Body of pancreas (tissue), 4 donors: ENCODE results near the gene TMED4. TPM values are rescaled to one million over a fixed set of nuclear protein-coding genes. Genes with fewer than 3 reads are reported as not detected.
"Not testable (repeated sequence)": the region's sequence is repeated elsewhere in the genome, so short reads cannot be mapped to it uniquely, and the experiment has no call there.

Source experiments
- ATAC-seq: fragments of 150-250 bp; one replicate; pipeline ENCODE4 v1.9.1; 2016
- DNase-seq, 4 donors: peaks; one replicate each; pipeline ENCODE4 v3.0.0-alpha.2; 2019
- H3K27ac ChIP-seq, 4 donors: fragments of 200-600 bp; sonication (generic); 1 replicate in 3 of 4; 2 replicates in 1 of 4; pipeline versions ENCODE4 v1.5.1 to v1.6.1; 2016 to 2019; ENCODE audit warnings: mild to moderate bottlenecking in 1 of 4, mixed read lengths in 1 of 4, moderate library complexity in 1 of 4
- H3K27me3 ChIP-seq, 2 donors: fragments of 200-600 bp; sonication (generic); one replicate each; pipeline ENCODE4 v1.6.0; 2016; ENCODE audit warnings: mild to moderate bottlenecking in 1 of 2
- H3K36me3 ChIP-seq, 2 donors: fragments of 200-600 bp; sonication (generic); replicated peaks in 1 of 2; 2 replicates each; pipeline ENCODE4 v1.5.1; 2016; ENCODE audit warnings: low read depth in 2 of 2; ENCODE audit not compliant: insufficient read depth in 1 of 2
- H3K4me1 ChIP-seq: fragments of 200-600 bp; sonication (generic); one replicate; pipeline ENCODE4 v1.6.0; 2016
- H3K4me3 ChIP-seq, 2 donors: fragments of 200-600 bp; sonication (generic); 1 replicate in 1 of 2; 2 replicates in 1 of 2; pipeline ENCODE4 v1.5.1; 2016 to 2019
- H3K9me3 ChIP-seq, 3 donors: fragments of 200-600 bp; sonication (generic); 1 replicate in 2 of 3; 2 replicates in 1 of 3; pipeline ENCODE4 v1.5.1; 2016
- POLR2A ChIP-seq, 3 donors: fragments of 450-650 bp; IDR thresholded peaks; one replicate each; pipeline ENCODE4 v1.6.1; 2016; ENCODE audit warnings: antibody characterized with exemption in 3 of 3, mild to moderate bottlenecking in 2 of 3
- WGBS, 2 donors: methylation state at CpG; one replicate each; pipeline ENCODE4 v1.1.5; 2017; 5-methylcytosine and 5-hydroxymethylcytosine counted together
- intact Hi-C: fragments of 100-400 bp; cut with DNase I; formaldehyde crosslinking; loops from one replicate; pipeline ENCODE4 v1.15.1; 2023
- total RNA-seq, 2 donors: library from RNA; depleted of rRNA; stranded (reverse); fragments of >200 nt; gene quantifications; one replicate each; pipeline ENCODE4 v1.1.0, GENCODE V29; 2016
- TF ChIP-seq, protein P1 (sequence below), 7 experiments: fragments of 450-650 bp in 4 of 7; fragments of 200-600 bp in 3 of 7; sonication (generic) in 3 of 7; IDR thresholded peaks; one replicate each; pipeline ENCODE4 v1.5.1; 2016 to 2019; ENCODE audit warnings: antibody characterized with exemption in 7 of 7

Gene TMED4
- total RNA-seq, 2 donors from 2014 or later, result 52.4 to 65.6 TPM

DNA sequence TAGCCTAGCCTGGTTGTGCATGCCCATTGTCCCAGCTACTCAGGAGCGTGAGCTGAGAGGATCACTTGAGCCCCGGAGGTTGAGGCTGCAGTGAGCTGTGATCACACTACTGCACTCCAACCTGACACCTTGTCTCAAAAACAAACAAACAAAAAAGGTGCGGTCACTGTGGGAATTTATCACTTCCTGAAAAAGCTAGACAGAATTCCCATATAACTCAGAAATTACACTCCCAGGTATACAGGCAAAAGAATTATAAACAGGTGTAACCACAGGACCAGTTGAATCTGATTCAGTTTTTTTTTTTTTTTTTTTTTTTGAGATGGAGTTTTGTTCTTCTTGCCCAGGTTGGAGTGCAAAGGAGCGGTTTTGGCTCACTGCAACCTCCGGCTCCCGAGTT, 21.2 kb upstream of the TMED4 start:
- Histone ChIP-seq H3K27me3 (no peaks in the 10 kb centered on the region), H3K9me3 (no peaks in the 10 kb centered on the region), H3K36me3 (no peaks in the 10 kb centered on the region), H3K4me1 (peaks cover 17% of the 10 kb centered on the region), H3K27ac (no peak overlapping the region), H3K4me3 (no peak overlapping the region)
- intact Hi-C loops, result loop anchor here (10.0 kb wide), 1 partner anchor 142 kb away; the partner anchor contains the start of gene ZMIZ2
- ATAC-seq (no peak), DNase-seq (no peak)
- 62 to 77% methylated on average over 6 of the region's 6 CpGs for WGBS, 2 donors
- no peak for TF ChIP-seq POLR2A (IDR thresholded peaks at IDR 0.05)
- TF ChIP-seq, protein P1, sequence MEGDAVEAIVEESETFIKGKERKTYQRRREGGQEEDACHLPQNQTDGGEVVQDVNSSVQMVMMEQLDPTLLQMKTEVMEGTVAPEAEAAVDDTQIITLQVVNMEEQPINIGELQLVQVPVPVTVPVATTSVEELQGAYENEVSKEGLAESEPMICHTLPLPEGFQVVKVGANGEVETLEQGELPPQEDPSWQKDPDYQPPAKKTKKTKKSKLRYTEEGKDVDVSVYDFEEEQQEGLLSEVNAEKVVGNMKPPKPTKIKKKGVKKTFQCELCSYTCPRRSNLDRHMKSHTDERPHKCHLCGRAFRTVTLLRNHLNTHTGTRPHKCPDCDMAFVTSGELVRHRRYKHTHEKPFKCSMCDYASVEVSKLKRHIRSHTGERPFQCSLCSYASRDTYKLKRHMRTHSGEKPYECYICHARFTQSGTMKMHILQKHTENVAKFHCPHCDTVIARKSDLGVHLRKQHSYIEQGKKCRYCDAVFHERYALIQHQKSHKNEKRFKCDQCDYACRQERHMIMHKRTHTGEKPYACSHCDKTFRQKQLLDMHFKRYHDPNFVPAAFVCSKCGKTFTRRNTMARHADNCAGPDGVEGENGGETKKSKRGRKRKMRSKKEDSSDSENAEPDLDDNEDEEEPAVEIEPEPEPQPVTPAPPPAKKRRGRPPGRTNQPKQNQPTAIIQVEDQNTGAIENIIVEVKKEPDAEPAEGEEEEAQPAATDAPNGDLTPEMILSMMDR (IDR thresholded peaks at IDR 0.05), result no peak

DNA sequence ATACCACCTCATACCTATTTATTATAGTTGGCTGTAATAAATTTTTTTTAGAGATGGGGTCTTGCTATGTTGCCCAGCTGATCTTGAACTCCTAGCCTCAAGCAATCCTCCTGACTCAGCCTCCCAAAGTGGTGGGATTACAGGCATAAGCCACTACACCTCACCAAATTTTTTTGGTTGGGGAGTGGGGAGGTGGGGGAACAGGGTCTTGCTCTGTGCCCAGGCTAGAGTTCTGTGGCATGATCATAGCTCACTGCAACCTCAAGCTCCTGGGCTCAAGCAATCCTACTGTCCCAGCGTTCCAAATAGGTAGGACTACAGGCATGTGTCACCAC, 20.5 kb upstream of the TMED4 start:
- H3K4me3 ChIP-seq, result no peak overlapping the region
- no peak overlapping the region for H3K27ac ChIP-seq
- intact Hi-C loops, result loop anchor here (10.0 kb wide), 1 partner anchor 142 kb away; the partner anchor contains the start of gene ZMIZ2
- H3K4me1 ChIP-seq, result peaks cover 11% of the 10 kb centered on the region
- H3K36me3 ChIP-seq, result no peaks in the 10 kb centered on the region
- WGBS, 2 donors, result 56 to 77% methylated on average over 1 of the region's 1 CpG
- no peaks in the 10 kb centered on the region for H3K9me3 ChIP-seq
- TF ChIP-seq POLR2A (IDR thresholded peaks at IDR 0.05), result no peak
- TF ChIP-seq, protein P1 (IDR thresholded peaks at IDR 0.05), result no peak
- ATAC-seq (no peak), DNase-seq (no peak)
- H3K27me3 ChIP-seq, result no peaks in the 10 kb centered on the region

DNA sequence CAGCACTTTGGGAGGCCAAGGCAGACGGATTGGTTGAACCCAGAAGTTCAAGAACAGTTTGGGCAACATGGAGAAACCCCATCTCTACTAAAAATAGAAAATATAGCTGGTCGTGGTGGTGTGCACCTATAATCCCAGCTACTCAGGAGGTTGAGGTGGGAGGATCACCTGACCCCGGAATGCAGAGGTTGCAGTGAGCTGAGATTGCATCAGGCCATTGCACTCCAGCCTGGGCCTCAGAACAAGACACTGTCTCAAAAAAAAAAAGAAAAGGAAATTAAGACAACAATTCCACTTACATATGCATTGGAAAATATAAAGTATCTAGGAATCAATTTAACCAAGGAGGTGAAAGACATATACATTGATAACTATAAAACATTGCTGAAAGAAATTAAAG, 17.2 kb upstream of the TMED4 start:
- H3K36me3 ChIP-seq, result no peaks in the 10 kb centered on the region
- no peak overlapping the region for H3K4me3 ChIP-seq
- H3K9me3 ChIP-seq, result no peaks in the 10 kb centered on the region
- ATAC-seq (no peak), DNase-seq (no peak)
- no peak for TF ChIP-seq POLR2A (IDR thresholded peaks at IDR 0.05)
- TF ChIP-seq, protein P1 (IDR thresholded peaks at IDR 0.05), result no peak
- H3K27me3 ChIP-seq, result no peaks in the 10 kb centered on the region
- no peak overlapping the region for H3K27ac ChIP-seq
- intact Hi-C loops, result loop anchor here (10.0 kb wide), 1 partner anchor 256 kb away; no protein-coding TSS in a partner anchor
- no peaks in the 10 kb centered on the region for H3K4me1 ChIP-seq
- 66 to 82% methylated on average over 3 of the region's 3 CpGs for WGBS, 2 donors

DNA sequence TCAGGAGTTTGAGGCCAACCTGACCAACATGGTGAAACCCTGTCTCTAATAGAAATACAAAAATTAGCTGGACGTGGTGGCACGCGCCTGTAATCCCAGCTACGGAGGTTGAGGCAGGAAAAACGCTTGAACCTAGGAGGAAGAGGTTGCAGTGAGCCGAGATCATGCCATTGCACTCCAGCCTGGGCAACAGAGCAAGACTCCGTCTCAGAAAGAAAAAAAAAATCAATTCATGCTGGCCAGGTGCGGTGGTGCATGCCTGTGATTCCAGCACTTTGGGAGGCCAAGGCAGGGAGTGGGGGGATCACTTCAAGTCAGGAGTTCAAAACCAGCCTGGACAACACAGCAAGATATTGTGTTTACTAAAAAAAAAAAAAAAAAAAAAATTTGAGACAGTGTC, 15.2 kb upstream of the TMED4 start:
- WGBS, 2 donors, result 85 to 86% methylated on average over 8 of the region's 8 CpGs
- not testable (repeated sequence) for ATAC-seq, H3K27me3 ChIP-seq, H3K9me3 ChIP-seq, H3K4me1 ChIP-seq, DNase-seq, H3K4me3 ChIP-seq, H3K27ac ChIP-seq, H3K36me3 ChIP-seq
- intact Hi-C loops, result loop anchor here (10.0 kb wide), 1 partner anchor 258 kb away; no protein-coding TSS in a partner anchor

DNA sequence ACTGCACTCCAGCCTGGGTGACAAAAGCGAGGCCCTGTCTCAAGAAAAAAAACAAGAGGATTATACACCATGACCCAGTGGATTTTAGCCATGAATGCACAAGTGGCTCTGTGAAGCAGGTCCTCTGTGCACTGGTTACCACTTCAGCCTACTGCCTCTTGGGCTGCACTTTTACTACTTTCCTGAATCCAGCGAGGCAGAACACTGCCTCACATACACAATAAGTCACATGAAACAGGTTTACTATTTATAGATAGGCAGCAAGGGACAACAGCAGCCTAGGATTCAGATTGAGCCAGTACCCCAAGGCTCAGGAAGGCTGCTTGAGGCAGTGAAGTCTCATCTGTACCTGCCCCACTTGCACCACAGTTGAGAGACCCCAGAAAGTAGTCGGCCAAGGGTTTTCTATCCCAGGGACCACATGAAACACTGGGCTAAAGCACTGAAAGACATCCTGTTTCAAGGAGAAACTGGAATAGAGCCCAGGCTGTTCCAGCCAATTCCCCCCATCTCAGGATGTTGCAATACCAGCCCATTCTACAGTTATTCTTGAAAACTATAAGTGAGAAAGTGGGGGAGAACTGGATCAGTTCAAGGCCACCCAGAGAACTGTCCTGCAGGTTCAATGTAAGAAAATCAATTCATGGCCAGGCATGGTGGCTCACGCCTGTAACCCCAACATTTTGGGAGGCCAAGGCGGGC, 14.1 kb upstream of the TMED4 start:
- Histone ChIP-seq H3K36me3 (no peaks in the 10 kb centered on the region), H3K27me3 (no peaks in the 10 kb centered on the region), H3K27ac (no peak overlapping the region), H3K9me3 (no peaks in the 10 kb centered on the region), H3K4me1 (no peaks in the 10 kb centered on the region), H3K4me3 (no peak overlapping the region)
- no peak for DNase-seq
- TF ChIP-seq, protein P1 (IDR thresholded peaks at IDR 0.05), result no peak
- TF ChIP-seq POLR2A (IDR thresholded peaks at IDR 0.05), result no peak
- no peak for ATAC-seq
- WGBS, 2 donors, result 62 to 80% methylated on average over 5 of the region's 5 CpGs
- intact Hi-C loops, result loop anchor here (10.0 kb wide), 1 partner anchor 259 kb away; no protein-coding TSS in a partner anchor
